Esophagus muscularis mucosa (tissue), 3 donors: ENCODE results near the gene DEPDC7.

Experiments used
- CTCF ChIP-seq, 3 experiments: fragments of 200-600 bp in 2 of 3; fragments of 450-650 bp in 1 of 3; sonication (generic) in 2 of 3; IDR thresholded peaks; one replicate each; pipeline ENCODE4 v1.5.1; 2017 to 2019; ENCODE audit warnings: antibody characterized with exemption in 3 of 3, mild to moderate bottlenecking in 2 of 3, moderate library complexity in 1 of 3
- POLR2A ChIP-seq: fragments of 450-650 bp; IDR thresholded peaks from one replicate; pipeline ENCODE4 v1.6.1; 2017; ENCODE audit warnings: antibody characterized with exemption, moderate library complexity, mild to moderate bottlenecking, low read depth

- TF ChIP-seq POLR2A (no peak), CTCF (IDR thresholded peaks at IDR 0.05) (no peak)
These were observed 23.8 kb downstream of the DEPDC7 start, which contains the start of gene TCP11L1 for GRCh38 chr11:33039274-33040032.
